Activated naive CD8-positive, alpha-beta T cell treated with anti-CD3 and anti-CD28 coated beads, Interleukin-2, amount 10 ng/mL, durations not matched to agents 7 days and 5 days (primary cell): ENCODE results near the gene CCT6B. TPM values are rescaled to one million over a fixed set of nuclear protein-coding genes. Genes with fewer than 3 reads are reported as not detected.
"Not testable (repeated sequence)": the region's sequence is repeated elsewhere in the genome, so short reads cannot be mapped to it uniquely, and the experiment has no call there.

Source experiments
- ATAC-seq: fragments of 150-1000 bp; cut with Tn5 transposase; one replicate; pipeline ENCODE4 v1.10.0; 2021; ENCODE audit warnings: low read depth, moderate library complexity
- POLR2A ChIA-PET: fragments of 350-600 bp; sonication (Branson Sonifier 250); formaldehyde crosslinking; loops from one replicate; lab custom pipeline; 2021; ENCODE audit warnings: antibody characterized with exemption; lab: Charles Lee
- DNase-seq: peaks from one replicate; pipeline ENCODE4 v3.0.0; 2021
- H3K27ac Mint-ChIP-seq: one replicate; pipeline ENCODE4 v1.8.0; 2022; ENCODE audit warnings: mild to moderate bottlenecking, mixed read lengths
- H3K27me3 Mint-ChIP-seq: one replicate; pipeline ENCODE4 v1.8.0; 2022; ENCODE audit warnings: mild to moderate bottlenecking, moderate library complexity, mixed read lengths
- H3K36me3 Mint-ChIP-seq: one replicate; pipeline ENCODE4 v1.8.0; 2021; ENCODE audit warnings: mild to moderate bottlenecking, mixed read lengths
- H3K4me1 Mint-ChIP-seq: one replicate; pipeline ENCODE4 v1.8.0; 2021; ENCODE audit warnings: mixed read lengths
- H3K4me3 Mint-ChIP-seq: one replicate; pipeline ENCODE4 v1.8.0; 2022; ENCODE audit warnings: mild to moderate bottlenecking, moderate library complexity, mixed read lengths
- H3K9me3 Mint-ChIP-seq: one replicate; pipeline ENCODE4 v1.8.0; 2021; ENCODE audit warnings: mixed read lengths
- total RNA-seq, 2 experiments: library from RNA; stranded (reverse); gene quantifications; one replicate each; pipeline ENCODE4 v1.2.3, GENCODE V29; 2021

The CCT6B gene
- total RNA-seq, 2 experiments from 2014 or later = 1.4 to 1.5 TPM

- H3K4me3 Mint-ChIP-seq = no peak overlapping the region
- no peaks in the 10 kb centered on the region for H3K9me3 Mint-ChIP-seq
- H3K27ac Mint-ChIP-seq = no peak overlapping the region
Measured at GRCh38 chr17:34974794-34975785, 13.8 kb upstream of the CCT6B start.

GRCh38 chr17:34974179-34974578 lies 12.9 kb upstream of the CCT6B start:
- H3K36me3 Mint-ChIP-seq = peaks cover 4% of the 10 kb centered on the region
- no peak for DNase-seq
- no peak for ATAC-seq
- POLR2A ChIA-PET = interaction anchor here (1.0 kb wide), 1 partner anchor 9 kb away, joined by 3 read pairs; no protein-coding TSS in a partner anchor
- H3K4me1 Mint-ChIP-seq = peaks cover 7% of the 10 kb centered on the region
- no peaks in the 10 kb centered on the region for H3K9me3 Mint-ChIP-seq
- no peak overlapping the region for H3K4me3 Mint-ChIP-seq
- H3K27me3 Mint-ChIP-seq = peaks cover 2% of the 10 kb centered on the region
- no peak overlapping the region for H3K27ac Mint-ChIP-seq

More at GRCh38 chr17:34974794-34975785, 13.8 kb upstream of the CCT6B start:
- Mint-ChIP-seq H3K36me3 (peaks cover 2% of the 10 kb centered on the region), H3K27me3 (peaks cover 2% of the 10 kb centered on the region), H3K4me1 (peaks cover 13% of the 10 kb centered on the region)
- ATAC-seq = no peak
- DNase-seq = no peak
- POLR2A ChIA-PET = interaction anchor here (1.0 kb wide), 1 partner anchor 8 kb away, joined by 3 read pairs; no protein-coding TSS in a partner anchor

GRCh38 chr17:34958438-34958837 lies 2.8 kb downstream of the CCT6B start:
- H3K9me3 Mint-ChIP-seq = peaks cover 2% of the 10 kb centered on the region
- no peak for DNase-seq
- H3K4me1 Mint-ChIP-seq = peaks cover 17% of the 10 kb centered on the region
- H3K27me3 Mint-ChIP-seq = peaks cover 4% of the 10 kb centered on the region
- POLR2A ChIA-PET = no interaction called here
- no peak for ATAC-seq
- H3K27ac Mint-ChIP-seq = no peak overlapping the region
- H3K4me3 Mint-ChIP-seq = no peak overlapping the region
- peaks cover 15% of the 10 kb centered on the region for H3K36me3 Mint-ChIP-seq

DNA sequence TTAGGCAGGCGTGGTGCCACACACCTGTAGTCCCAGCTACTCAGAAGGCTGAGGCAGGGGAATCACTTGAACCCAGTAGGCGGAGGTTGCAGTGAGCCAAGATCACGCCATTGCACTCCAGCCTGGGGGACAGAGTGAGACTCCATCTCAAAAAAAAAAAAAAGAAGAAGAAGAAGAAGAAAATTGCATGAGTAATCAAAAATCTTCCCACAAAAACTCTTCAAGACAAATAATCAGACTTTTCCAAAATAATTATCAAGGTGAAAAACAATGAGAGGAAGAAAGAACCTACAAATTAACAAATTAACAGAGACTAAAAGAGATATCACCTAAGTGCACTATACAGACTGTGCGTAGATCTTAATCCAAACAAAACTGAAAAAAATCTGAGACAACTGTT lies 10.5 kb downstream of the CCT6B start:
- ATAC-seq, H3K27me3 Mint-ChIP-seq, H3K27ac Mint-ChIP-seq, H3K9me3 Mint-ChIP-seq, POLR2A ChIA-PET, H3K4me3 Mint-ChIP-seq, DNase-seq, H3K4me1 Mint-ChIP-seq, H3K36me3 Mint-ChIP-seq: not testable (repeated sequence)

- H3K27ac Mint-ChIP-seq = no peak overlapping the region
- no peak overlapping the region for H3K4me3 Mint-ChIP-seq
- POLR2A ChIA-PET = no interaction called here
- H3K27me3 Mint-ChIP-seq = peaks cover 13% of the 10 kb centered on the region
- no peak for DNase-seq
- H3K36me3 Mint-ChIP-seq = no peaks in the 10 kb centered on the region
- H3K4me1 Mint-ChIP-seq = no peaks in the 10 kb centered on the region
- no peaks in the 10 kb centered on the region for H3K9me3 Mint-ChIP-seq
- no peak for ATAC-seq
Measured at GRCh38 chr17:34930283-34930682, 31.0 kb downstream of the CCT6B start.

- POLR2A ChIA-PET = no interaction called here
- no peak for ATAC-seq
- H3K4me3 Mint-ChIP-seq = no peak overlapping the region
Measured at GRCh38 chr17:34926661-34927060, 34.6 kb downstream of the CCT6B start.

GRCh38 chr17:34920676-34921075 lies 40.6 kb downstream of the CCT6B start:
- H3K9me3 Mint-ChIP-seq = no peaks in the 10 kb centered on the region
- no peaks in the 10 kb centered on the region for H3K4me1 Mint-ChIP-seq
- peaks cover 2% of the 10 kb centered on the region for H3K27me3 Mint-ChIP-seq
- H3K27ac Mint-ChIP-seq = no peak overlapping the region
- H3K36me3 Mint-ChIP-seq = no peaks in the 10 kb centered on the region
- no peak overlapping the region for H3K4me3 Mint-ChIP-seq
- no peak for DNase-seq
- POLR2A ChIA-PET = no interaction called here
- ATAC-seq = no peak

More at GRCh38 chr17:34926661-34927060, 34.6 kb downstream of the CCT6B start:
- H3K27ac Mint-ChIP-seq = no peak overlapping the region
- no peak for DNase-seq
- no peaks in the 10 kb centered on the region for H3K36me3 Mint-ChIP-seq
- no peaks in the 10 kb centered on the region for H3K4me1 Mint-ChIP-seq
- H3K9me3 Mint-ChIP-seq = no peaks in the 10 kb centered on the region
- no peaks in the 10 kb centered on the region for H3K27me3 Mint-ChIP-seq

DNA sequence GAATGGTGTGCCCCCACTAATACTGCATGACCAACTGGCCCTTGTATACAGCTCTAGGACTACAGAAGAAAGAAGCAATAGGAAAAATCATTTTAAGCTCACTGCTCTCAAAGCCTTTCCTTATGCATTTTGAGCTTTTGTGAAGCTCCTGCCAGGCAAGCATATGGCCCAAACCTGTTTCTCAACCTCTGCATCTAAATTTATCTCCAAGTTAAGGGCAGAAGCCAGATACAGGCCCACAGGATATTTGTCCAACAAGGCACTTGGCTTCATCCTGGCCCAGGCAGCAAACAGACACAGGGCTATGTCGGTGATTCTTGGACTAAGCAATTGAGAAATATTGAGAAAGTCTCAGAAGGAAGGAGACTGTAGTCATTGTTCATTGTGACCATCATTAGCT lies 43.9 kb downstream of the CCT6B start:
- Mint-ChIP-seq H3K27me3 (peaks cover 3% of the 10 kb centered on the region), H3K9me3 (no peaks in the 10 kb centered on the region), H3K36me3 (no peaks in the 10 kb centered on the region), H3K4me1 (no peaks in the 10 kb centered on the region), H3K4me3 (no peak overlapping the region), H3K27ac (no peak overlapping the region)
- no peak for ATAC-seq
- POLR2A ChIA-PET = no interaction called here
- no peak for DNase-seq

- no peak overlapping the region for H3K4me3 Mint-ChIP-seq
- POLR2A ChIA-PET = no interaction called here
- no peak overlapping the region for H3K27ac Mint-ChIP-seq
- no peak for ATAC-seq
- no peaks in the 10 kb centered on the region for H3K4me1 Mint-ChIP-seq
- no peaks in the 10 kb centered on the region for H3K36me3 Mint-ChIP-seq
- no peaks in the 10 kb centered on the region for H3K9me3 Mint-ChIP-seq
- H3K27me3 Mint-ChIP-seq = peaks cover 3% of the 10 kb centered on the region
- no peak for DNase-seq
Measured at GRCh38 chr17:34916120-34916519, 45.1 kb downstream of the CCT6B start.

DNA sequence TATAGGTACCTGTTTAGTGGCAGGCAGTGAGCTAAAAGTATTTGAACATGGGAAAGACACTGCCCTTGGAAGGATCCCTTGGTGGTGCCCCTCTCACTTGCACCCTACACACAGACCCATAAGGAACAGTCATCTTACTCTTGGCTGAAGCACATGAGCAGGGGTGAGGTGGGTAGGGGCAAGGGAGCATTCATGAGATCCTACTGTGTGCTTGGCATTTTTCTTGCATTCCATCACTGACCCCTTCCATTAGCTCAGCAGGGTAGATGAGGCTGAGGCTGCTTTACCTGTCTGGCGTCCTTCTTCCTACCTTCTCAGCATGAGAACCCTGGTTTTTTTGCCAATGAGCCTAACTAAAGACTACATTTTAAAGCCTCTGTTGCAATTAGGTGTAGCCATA lies 48.3 kb downstream of the CCT6B start:
- Mint-ChIP-seq H3K27ac (no peak overlapping the region), H3K27me3 (peaks cover 2% of the 10 kb centered on the region), H3K4me3 (no peak overlapping the region), H3K4me1 (no peaks in the 10 kb centered on the region), H3K36me3 (no peaks in the 10 kb centered on the region), H3K9me3 (no peaks in the 10 kb centered on the region)
- no peak for ATAC-seq
- no peak for DNase-seq
- POLR2A ChIA-PET = no interaction called here

GRCh38 chr17:34909040-34909439 lies 52.2 kb downstream of the CCT6B start:
- H3K36me3 Mint-ChIP-seq = no peaks in the 10 kb centered on the region
- H3K27ac Mint-ChIP-seq = no peak overlapping the region
- ATAC-seq (no peak), DNase-seq (no peak)
- no peaks in the 10 kb centered on the region for H3K4me1 Mint-ChIP-seq
- POLR2A ChIA-PET = no interaction called here
- no peak overlapping the region for H3K4me3 Mint-ChIP-seq
- H3K27me3 Mint-ChIP-seq = peaks cover 2% of the 10 kb centered on the region
- H3K9me3 Mint-ChIP-seq = no peaks in the 10 kb centered on the region

DNA sequence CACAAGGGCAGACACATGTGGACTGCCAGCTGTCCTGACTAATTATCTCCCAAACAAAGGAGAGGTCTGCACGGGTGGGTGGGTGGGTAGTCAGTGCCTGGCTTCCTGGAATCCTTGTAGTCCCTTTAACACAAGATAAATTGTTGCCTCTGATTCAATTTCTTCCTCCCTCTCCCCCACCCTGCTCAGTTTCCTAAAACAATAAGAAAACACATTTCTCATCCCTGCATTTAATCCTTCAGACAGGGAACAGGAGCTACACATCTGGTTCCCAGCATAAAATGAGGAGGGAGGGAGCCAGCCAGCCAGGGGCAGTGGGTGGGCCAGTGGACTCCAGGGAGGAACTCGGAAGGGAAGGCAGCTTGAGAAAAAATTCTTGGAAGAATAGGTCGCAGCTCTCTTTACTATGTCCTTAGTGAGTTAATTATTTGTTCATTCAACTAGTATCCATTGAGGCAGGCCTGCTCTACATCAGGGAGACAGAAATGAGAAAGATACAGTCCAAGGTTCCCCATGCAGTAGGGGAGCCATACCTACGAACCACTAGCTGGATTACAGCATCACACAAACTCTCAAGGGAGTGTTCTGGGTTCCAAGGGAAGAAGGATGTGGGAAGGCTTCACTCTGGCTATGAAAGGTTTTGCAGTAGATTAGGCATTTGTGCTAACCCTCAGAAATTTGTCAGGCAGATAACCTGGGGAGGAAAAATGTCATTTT lies 58.3 kb downstream of the CCT6B start:
- POLR2A ChIA-PET = no interaction called here
- H3K9me3 Mint-ChIP-seq = no peaks in the 10 kb centered on the region
- H3K27ac Mint-ChIP-seq = no peak overlapping the region
- H3K4me1 Mint-ChIP-seq = no peaks in the 10 kb centered on the region
- no peak for ATAC-seq
- DNase-seq = no peak
- no peaks in the 10 kb centered on the region for H3K36me3 Mint-ChIP-seq
- no peak overlapping the region for H3K4me3 Mint-ChIP-seq
- peaks cover 16% of the 10 kb centered on the region for H3K27me3 Mint-ChIP-seq

- no peaks in the 10 kb centered on the region for H3K4me1 Mint-ChIP-seq
Measured at GRCh38 chr17:34899643-34900291, 61.5 kb downstream of the CCT6B start.

More at GRCh38 chr17:34899643-34900291, 61.5 kb downstream of the CCT6B start:
- H3K4me3 Mint-ChIP-seq = no peak overlapping the region
- H3K36me3 Mint-ChIP-seq = no peaks in the 10 kb centered on the region
- no peaks in the 10 kb centered on the region for H3K9me3 Mint-ChIP-seq
- DNase-seq = no peak
- POLR2A ChIA-PET = no interaction called here
- peaks cover 29% of the 10 kb centered on the region for H3K27me3 Mint-ChIP-seq
- no peak for ATAC-seq
- no peak overlapping the region for H3K27ac Mint-ChIP-seq
